Mesangial cell (primary cell): ENCODE results near the gene ZNF25. TPM values are rescaled to one million over a fixed set of nuclear protein-coding genes. Genes with fewer than 3 reads are reported as not detected.

Source experiments
- total RNA-seq: library from RNA; depleted of rRNA; stranded (reverse); fragments of >200 nt; gene quantifications from 2 replicates; pipeline ENCODE4 v1.2.3, GENCODE V29; 2015

Gene ZNF25
- total RNA-seq, result 2.6 and 3.5 TPM in 2 replicates

GRCh38 chr10:37976091-37976879, at the start of gene ZNF25:
ZNF25 (minus strand) TSS chr10:37976647; CDS start chr10:37971722, 4,925 bp downstream.

GRCh38 chr10:38010119-38010903, 33.9 kb upstream of the ZNF25 start, which contains the start of gene ZNF33A:
ZNF33A (plus strand) TSS chr10:38010675; CDS start chr10:38012342, 1,667 bp downstream.

Other genes starting within 250 kb of the ZNF25 start
- gene ZNF248, start 119.0 kb downstream of the ZNF25 start, total RNA-seq, result 4.2 and 4.6 TPM in 2 replicates
- 6.5 and 11.4 TPM in 2 replicates for gene ZNF33A, start 34.0 kb upstream of the ZNF25 start, total RNA-seq
- 2.9 and 4.4 TPM in 2 replicates for gene ZNF37A, start 117.7 kb upstream of the ZNF25 start, total RNA-seq